Measurements from ENCODE around the gene SARM1.

DNA sequence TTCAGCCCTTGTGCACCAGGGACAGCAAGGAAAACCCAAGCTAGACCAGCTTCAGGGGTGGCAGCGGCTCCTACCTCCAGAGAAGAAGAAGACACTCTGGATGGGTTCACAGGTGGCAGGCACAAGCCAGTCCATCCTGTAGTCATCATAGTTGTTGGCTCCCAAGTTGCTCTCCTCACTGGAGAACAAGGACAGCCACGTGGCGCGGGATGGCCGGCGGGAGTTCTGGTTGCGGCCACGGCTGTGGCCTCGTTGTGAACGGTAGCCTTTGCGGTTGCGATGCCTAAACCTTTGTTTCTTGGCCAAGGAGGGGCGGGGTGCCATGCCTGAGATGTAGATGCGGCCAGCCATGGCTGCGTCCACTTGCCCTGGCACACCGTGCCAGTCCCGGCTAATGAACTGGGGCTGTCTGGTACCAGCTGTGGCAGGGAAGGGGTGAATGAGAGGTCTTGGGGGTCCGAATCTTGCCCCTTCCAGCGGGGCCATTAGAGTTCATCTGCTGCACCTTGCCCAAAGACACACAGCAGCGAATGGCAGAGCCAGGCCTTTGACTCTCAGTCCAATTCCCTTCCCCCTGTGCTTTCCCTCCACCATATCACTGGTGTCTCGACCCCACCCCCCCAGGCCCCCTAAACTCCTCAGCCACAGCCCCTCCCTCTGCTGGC lies 3.7 kb upstream of the SARM1 start:
- TF ChIP-seq SIN3A (IDR thresholded peaks at IDR 0.05; ENCODE audit: borderline replicate concordance, low read depth, low read length) (no peak), NFIC (IDR thresholded peaks at IDR 0.05; ENCODE audit: borderline replicate concordance) (no peak), EZH2phosphoT487 (IDR thresholded peaks at IDR 0.05; ENCODE audit: borderline replicate concordance, low read depth) (no peak), MXI1 (IDR thresholded peaks at IDR 0.05; ENCODE audit: low read depth, low read length) (no peak)
- TF ChIP-seq, protein P1, sequence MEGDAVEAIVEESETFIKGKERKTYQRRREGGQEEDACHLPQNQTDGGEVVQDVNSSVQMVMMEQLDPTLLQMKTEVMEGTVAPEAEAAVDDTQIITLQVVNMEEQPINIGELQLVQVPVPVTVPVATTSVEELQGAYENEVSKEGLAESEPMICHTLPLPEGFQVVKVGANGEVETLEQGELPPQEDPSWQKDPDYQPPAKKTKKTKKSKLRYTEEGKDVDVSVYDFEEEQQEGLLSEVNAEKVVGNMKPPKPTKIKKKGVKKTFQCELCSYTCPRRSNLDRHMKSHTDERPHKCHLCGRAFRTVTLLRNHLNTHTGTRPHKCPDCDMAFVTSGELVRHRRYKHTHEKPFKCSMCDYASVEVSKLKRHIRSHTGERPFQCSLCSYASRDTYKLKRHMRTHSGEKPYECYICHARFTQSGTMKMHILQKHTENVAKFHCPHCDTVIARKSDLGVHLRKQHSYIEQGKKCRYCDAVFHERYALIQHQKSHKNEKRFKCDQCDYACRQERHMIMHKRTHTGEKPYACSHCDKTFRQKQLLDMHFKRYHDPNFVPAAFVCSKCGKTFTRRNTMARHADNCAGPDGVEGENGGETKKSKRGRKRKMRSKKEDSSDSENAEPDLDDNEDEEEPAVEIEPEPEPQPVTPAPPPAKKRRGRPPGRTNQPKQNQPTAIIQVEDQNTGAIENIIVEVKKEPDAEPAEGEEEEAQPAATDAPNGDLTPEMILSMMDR (IDR thresholded peaks at IDR 0.05) = no peak
- TF ChIP-seq, protein P2, sequence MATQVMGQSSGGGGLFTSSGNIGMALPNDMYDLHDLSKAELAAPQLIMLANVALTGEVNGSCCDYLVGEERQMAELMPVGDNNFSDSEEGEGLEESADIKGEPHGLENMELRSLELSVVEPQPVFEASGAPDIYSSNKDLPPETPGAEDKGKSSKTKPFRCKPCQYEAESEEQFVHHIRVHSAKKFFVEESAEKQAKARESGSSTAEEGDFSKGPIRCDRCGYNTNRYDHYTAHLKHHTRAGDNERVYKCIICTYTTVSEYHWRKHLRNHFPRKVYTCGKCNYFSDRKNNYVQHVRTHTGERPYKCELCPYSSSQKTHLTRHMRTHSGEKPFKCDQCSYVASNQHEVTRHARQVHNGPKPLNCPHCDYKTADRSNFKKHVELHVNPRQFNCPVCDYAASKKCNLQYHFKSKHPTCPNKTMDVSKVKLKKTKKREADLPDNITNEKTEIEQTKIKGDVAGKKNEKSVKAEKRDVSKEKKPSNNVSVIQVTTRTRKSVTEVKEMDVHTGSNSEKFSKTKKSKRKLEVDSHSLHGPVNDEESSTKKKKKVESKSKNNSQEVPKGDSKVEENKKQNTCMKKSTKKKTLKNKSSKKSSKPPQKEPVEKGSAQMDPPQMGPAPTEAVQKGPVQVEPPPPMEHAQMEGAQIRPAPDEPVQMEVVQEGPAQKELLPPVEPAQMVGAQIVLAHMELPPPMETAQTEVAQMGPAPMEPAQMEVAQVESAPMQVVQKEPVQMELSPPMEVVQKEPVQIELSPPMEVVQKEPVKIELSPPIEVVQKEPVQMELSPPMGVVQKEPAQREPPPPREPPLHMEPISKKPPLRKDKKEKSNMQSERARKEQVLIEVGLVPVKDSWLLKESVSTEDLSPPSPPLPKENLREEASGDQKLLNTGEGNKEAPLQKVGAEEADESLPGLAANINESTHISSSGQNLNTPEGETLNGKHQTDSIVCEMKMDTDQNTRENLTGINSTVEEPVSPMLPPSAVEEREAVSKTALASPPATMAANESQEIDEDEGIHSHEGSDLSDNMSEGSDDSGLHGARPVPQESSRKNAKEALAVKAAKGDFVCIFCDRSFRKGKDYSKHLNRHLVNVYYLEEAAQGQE (IDR thresholded peaks at IDR 0.05; ENCODE audit: low read depth, low read length) = no peak
